Stimulated activated CD4-positive, alpha-beta T cell treated with anti-CD3 and anti-CD28 coated beads, Interleukin-1b, Interleukin-23, amount 100 ng/mL, for 1 hour (primary cell): ENCODE results near the gene RABGAP1L.
"Not testable (repeated sequence)": the region's sequence is repeated elsewhere in the genome, so short reads cannot be mapped to it uniquely, and the experiment has no call there.

Experiments used
- DNase-seq, 2 donors: peaks; one replicate each; pipeline ENCODE4 v3.0.0-alpha.2; 2020; ENCODE audit warnings: low read depth in 2 of 2

Gene RABGAP1L

DNA sequence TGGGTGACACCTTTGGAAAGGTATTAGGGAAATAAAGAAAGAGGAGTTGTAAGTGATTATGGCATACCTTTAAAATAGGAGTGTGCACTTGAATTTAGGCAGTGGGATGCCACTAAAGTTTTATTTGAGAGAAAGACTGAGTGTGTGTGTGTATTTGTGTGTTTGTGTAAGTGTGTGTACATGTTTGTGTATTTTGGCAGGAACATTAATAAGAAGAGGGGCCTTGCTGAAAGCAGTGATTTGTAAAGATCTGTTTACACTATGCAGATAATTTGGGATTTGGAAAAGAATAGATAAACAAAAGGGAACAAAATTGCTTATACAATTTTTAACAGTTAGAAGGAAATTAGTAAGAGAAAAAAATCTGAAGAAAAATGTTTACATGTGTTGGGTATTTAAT, 409.2 kb downstream of the RABGAP1L start:
- DNase-seq: no peak

DNA sequence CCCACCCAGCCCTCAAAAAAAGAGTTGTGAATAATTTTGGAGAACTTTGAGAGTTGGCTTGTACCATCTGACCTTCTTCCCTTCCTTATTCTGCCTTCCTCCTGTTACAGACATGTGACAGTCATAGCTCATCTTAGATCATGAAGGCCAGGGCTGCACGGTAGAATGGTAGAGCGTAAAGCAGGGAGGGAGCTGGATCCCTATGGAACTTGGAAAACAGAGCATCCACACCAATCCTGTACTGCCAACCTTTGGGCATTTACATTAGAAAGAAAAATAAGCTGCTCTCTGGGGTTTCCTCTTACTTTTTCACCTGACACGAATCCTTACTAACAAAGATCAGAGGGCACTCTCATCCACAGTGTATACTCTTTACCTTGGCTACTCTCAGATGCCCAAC, 409.9 kb downstream of the RABGAP1L start:
- DNase-seq: no peak

DNA sequence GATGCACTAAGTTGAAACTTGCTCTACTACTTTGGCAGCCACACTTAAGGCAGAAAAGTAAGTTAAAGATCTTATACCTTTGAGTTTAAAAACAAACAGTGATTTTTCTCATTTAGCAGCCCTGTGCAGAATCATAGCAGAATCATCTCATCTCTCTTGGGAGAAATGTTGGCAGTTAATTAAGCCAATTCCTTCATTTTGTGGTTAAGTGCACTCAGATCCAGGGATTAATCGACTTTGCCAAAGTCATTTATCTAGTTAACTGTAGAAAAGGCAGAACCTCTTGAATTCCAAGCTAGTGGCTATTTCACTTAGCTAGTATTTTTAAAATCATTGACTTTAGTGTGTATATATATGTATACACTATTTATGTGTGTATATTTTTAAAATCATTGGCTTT, 413.5 kb downstream of the RABGAP1L start:
- no peak for DNase-seq

DNA sequence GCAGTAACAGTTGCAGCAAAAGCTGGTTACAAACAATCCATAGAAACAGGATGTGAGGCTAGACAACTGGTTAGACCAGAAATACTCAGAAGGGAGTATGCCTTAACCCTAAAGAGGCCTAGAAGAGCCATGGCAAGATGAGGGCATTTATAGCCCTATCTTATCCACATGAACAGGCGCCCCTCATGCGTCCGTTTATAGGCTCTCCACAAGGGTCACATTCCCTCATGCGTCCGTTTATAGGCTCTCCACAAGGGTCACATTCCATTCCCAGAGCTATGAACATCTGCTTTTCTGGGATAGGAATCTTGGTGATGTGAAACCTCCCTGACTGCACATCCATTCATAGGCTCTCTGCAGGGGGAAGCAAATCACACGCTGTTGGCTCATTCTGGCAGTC, 416.8 kb downstream of the RABGAP1L start:
- not testable (repeated sequence) for DNase-seq

DNA sequence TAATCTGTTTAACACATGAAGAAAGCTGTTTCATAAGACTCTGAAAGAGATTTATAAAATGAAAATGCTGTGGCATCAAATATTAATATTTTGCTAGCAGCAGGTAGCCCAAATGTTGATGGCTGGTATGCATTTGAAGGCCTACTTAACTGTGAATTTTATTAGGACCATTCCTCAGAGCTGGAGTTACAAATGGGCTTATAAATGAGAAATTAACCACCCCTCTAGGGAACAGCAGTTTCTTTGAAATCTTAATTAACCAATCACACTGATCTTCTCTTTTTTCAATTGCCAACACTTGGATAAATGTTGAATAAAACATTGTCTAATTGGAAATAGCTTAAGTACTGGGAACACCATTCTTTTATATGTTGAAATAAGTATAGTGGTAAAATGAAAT, 418.4 kb downstream of the RABGAP1L start:
- DNase-seq: no peak

DNA sequence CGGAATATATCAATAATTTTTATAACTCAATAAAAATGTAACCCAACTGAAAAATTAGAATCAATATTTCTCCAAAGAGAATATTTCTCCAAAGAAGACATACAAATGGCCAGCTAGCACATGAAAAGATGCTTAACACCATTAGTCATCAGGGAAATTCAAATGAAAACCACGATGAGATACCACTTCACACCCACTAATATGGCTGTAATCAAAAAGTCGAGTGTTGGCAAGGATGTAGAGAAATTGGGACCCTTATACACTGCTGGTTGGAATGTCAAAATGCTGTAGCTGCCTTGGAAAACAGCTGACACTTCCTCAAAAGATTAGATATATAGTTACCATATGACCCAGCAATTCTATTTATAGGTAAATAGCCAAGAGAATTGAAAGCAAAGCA, 421.5 kb downstream of the RABGAP1L start:
- no peak for DNase-seq

DNA sequence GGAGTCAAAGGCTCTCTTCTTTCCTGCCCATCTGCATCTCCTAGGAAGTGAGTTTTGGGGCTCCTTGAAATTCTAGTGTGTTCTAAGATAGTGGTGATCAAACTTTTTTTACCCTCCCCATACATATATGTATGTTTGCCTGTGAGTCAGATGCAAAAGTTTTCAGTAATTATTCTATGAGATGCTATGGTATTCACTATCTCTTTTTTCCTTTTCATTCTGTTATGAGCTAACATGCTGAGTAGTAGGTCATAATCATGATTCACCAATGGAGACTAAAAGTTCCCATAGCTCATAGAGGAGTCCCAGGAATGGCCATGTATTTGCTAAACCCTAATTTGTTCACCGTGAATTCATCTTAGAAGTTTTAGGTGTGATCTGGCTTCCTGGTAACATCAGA, 424.0 kb downstream of the RABGAP1L start:
- DNase-seq: no peak

DNA sequence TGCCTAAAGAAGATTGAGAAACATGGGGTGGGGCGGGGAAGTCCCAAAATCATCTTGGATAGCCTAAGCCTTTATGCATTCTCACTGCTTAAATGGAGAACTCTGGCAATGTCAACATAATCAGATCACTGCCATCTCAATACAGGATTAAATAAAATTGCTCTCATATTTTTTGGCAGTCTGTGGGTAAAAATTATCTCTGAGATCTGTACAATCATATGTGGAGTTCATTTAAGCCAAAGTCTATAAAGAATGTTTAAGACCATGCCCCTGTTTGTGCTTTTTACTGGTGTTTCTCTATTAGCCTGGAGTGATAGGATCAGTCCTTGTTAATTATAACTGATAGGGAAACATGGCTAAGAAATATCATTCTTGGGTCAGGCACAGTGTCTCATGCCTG, 424.8 kb downstream of the RABGAP1L start:
- DNase-seq: no peak

DNA sequence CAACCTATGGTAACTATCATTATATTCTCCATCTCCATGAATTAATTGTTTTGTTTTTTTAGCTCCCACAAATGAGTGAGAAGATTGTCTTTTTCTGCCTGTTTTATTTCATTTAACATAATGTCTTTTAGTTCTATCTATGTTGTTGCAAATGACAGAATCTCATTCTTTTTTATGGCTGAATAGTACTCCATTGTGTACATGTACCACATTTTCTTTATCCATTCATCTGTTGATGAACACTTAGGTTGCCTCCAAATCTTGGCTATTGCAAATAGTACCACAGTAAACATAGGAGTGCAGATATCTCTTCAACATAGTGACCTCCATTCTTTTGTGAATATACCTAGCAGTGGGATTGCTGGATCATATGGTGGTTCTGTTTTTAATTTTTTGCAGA, 429.3 kb downstream of the RABGAP1L start:
- DNase-seq: not testable (repeated sequence)

DNA sequence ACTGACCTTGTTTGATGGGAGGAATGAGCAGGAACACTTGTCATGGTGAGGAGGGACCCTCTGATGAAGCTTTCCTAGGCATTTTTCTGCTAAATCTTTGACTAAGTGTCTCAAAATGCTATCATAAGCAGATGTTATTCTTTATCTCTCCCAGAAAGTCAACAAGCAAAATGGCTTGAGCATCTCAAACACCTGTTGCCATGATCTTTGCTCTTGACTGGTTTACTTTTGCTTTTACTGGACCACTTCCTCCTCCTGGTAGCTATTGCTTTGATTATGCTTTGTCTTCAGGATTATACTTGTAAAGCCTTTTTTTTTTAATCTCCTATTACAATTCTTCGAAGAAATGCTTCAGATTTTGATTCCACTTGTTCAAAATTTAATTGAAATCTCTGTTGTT, 445.9 kb downstream of the RABGAP1L start:
- DNase-seq: no peak

DNA sequence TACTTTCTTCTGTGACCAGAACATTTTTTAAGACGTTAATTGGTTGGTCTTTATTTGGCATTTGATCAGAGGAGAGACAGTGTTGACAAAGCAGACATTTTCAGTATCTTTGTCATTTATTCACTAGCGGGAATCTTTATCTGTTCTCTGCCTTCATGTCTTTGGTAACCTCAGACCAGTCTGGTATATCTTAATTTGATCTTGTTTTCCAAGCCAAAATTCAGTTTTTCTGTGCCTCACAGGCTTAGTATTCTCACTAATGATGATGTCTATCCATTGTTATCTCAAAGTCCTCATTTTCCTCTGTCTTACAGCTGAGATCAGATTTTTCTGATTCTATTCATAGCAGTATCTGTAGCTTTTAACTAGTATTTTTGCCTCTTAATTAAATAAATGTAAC, 447.2 kb downstream of the RABGAP1L start:
- no peak for DNase-seq

DNA sequence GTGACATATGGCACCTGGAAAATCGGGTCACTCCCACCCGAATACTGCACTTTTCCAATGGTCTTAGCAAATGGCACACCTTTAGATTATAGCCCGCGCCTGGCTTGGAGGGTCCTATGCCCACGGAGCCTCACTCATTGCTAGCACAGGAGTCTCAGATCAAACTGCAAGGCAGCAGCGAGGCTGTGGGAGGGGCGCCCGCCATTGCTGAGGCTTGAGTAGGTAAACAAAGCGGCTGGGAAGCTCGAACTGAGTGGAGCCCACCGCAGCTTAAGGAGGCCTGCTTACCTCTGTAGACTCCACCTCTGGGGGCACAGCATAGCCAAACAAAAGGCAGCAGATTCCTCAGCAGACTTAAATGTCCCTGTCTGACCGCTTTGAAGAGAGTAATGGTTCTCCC, 458.6 kb downstream of the RABGAP1L start:
- not testable (repeated sequence) for DNase-seq

DNA sequence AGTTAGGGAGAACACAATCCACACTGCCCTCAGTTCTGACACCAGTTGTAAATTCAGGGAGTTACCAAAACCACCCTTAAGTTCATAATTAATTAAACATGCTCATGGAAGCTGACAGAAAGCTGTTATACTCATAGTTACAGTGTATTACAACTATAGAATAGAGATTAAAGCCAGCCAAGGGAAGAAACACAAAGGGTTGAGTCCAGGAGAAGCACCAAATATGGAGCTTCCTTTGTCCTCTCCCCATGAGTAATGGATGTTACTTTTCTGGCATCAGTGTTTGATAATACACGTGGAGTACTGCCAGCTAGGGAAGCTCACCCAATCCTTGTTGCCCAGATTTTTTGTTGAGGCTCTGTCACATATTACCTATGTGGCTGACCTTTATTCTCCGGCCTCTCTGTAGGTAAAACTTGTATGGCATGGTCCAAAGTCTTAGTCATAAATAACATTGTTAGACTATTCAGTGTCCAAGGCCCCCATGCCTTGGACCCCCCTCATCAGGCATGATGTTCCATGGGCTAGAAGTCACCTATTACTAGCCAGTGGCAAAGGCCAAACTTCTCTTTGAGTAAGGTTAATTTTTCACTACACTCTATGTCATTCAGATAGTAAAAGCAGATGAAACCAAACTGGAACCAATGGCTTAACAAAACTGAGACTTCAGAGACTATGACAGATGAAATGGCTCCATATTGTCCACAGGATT, 464.2 kb downstream of the RABGAP1L start:
- DNase-seq: no peak

DNA sequence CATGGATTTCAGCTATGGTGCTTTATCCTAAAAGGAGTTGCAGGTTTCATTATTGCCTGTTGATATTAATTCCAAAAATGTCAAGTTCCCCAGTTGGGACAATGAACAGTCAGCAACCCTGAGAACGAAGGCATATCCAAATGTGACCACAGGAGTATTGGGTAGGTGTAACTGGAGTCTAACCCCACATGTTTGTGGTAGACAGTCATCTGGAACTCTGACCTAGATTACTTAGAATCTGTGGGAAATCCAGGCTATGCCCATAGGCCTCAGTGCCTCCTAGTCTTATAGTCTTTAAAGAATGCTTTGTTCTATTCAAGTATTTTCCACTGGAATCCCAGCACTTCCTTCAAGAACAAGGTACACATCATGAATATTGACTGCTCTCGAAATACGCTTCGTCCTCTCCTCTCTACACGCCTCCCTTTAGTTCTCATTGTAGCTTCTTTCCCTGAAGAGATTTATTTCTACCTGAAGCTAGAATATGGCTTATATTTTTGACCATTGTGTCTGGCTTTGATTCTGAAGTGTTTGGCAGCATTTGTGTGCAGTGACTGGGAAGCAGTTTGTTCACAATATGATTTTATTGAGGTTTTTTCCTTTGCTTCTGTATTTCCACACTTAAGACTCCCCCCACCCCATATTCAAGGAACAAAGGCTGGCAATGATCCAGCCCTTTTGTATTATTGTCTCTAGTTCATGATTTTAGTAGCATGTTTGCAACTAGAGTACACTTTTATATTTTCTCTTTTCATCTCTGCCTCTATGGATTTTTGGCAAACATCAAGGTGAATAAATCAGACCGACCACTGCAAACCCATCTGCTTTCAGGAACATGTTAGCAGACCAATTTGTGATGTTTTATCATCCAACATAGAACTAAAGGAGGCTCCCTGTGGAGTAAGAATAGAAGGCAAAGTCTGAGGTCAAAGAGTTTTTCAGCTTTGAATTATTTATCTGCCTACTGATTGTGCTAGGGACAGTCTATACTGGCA, 467.0 kb downstream of the RABGAP1L start:
- DNase-seq: no peak

DNA sequence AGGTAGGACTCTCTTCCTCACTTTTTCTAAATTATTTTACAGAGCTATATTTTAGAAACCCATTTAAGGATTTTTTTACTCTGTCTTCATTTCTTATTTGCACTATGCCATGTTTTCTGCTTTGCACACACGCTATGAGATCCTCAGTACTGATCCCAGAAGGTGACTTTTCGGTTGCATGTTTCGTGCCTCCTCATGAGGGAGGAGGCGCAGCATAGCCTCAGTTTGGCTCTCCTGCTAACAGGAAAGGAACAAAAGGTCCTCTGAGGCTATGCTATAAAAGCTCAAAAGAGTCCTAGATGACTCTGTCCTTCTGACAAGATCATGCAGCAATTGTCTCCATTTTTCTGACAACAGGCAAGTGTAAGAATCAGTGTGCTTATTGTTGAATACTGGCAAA, 478.2 kb downstream of the RABGAP1L start:
- no peak for DNase-seq

DNA sequence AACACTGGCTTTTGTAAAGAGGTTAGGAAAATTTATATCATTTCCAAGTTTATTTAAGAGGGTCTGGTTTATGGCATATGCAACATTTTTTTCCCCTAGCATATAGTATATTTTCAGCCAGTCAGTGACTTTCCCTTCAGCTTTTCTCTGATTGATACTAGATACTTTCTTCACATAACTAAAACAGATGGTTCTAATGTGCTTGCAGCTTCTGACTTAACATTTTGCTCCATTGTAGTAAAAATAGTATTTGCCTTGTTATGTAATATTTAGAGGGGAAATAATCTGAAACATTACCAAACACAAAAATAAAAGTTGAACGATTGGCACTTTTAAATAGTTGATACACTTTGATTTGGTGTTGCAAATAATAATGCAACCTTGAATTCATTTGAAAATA, 480.1 kb downstream of the RABGAP1L start:
- DNase-seq: no peak

DNA sequence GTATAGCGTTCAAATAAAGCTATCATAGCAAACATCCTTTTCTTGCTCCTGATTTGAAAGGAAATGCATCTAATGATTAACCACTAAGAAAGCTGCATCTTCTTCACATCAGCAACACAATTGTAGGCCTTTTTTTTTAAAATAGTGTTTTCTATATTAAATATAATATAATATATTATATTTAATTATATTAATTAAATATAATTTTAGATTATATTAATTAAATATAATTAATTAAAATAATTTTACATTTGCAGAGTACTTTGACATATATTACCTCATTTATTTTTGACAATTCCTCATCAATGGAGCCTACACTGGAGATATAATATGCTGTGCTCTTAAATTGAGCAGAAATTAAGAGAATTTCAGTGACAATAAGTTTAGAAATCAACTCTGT, 481.5 kb downstream of the RABGAP1L start:
- DNase-seq: no peak

DNA sequence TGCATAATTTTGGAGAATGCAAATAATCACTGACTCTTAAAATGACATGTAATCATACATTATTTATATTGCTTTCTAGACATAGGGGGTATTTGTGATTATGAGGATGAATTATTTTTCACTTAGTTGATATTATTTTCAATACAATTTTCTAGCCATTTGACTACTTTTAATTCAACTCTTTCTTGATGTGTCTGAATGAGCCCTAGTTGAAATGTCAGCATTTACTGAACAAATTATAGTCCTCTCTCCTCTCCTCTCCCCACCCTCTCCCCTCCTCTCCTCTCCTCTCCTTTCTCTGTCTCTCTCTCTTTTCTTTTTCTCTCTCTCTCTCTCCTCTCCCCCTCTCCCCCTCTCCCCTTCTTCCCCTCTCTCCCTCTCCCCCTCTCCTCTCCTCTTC, 483.1 kb downstream of the RABGAP1L start:
- DNase-seq: no peak

DNA sequence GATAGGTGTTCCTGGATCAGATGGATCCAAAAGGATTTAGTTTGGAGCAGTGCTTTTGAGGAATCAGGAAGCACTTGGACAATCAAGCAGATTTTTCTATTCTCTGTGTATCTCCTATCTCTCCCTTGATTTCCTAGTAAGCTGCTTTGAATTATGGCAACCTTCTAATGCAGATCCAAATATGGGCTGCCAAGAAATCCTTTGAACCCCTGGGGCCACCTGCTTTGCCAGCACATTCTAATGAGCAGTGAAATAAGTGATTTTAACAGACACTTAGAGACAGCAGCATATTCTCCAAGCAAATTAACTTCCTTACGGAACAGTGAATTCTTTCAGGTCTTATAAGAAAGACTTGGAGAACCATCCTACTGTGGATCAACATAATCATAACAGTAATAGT, 483.9 kb downstream of the RABGAP1L start:
- no peak for DNase-seq

DNA sequence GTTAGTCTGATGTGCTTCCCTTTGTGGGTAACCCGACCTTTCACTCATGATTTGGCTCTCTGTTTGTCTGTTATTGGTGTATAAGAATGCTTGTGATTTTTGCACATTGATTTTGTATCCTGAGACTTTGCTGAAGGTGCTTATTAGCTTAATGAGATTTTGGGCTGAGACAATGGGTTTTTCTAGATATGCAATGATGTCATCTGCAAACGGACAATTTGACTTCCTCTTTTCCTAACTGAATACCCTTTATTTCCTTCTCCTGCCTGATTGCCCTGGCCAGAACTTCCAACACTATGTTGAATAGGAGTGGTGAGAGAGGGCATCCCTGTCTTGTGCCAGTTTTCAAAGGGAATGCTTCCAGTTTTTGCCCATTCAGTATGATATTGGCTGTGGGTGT, 490.3 kb downstream of the RABGAP1L start:
- DNase-seq: not testable (repeated sequence)

DNA sequence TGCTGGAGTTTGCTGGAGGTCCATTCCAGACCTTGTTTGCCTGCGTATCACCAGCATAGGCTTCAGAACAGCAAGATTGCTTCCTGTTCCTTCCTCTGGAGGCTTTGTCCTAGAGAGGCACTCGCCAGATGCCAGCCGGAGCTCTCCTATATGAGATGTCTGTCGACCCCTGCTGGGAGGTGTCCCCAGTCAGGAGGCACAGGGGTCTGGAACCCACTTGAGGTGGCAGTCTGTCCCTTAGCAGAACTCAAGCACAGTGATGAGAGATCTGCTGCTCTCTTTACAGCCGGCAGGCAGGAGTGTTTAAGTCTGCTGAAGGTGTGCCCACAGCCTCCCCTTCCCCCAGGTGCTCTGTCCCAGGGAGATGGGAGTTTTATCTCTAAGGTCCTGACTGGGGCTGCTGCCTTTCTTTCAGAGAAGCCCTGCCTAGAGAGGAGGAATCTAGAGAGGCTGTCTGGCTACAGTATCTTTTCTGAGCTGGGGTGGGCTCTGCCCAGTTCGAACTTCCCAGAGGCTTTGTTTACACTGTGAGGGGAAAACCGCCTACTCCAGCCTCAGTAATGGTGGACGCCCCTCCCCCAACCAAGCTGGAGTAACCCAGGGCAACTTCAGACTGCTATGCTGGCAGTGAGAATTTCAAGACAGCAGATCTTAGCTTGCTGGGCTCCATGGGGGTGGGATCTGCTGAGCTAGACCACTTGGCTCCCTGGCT, 493.4 kb downstream of the RABGAP1L start:
- DNase-seq: no peak

DNA sequence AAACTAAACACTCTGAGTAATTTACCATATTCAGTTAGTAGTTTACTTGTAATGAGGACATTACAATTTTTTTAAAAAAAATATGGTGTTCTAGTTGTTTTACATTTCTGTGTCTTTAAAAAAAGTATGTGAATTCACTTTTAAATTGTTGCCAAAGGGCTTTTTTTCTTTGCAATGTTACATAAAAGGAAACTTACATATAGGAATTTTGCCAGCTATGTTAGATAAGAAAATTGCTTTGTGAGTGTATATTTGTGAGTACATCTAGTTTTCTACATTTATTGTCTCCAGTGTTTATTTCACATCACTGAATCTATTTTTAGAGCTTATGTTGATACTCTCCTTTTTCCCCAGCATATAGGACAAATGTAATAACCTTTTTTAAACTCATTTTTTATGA, 495.2 kb downstream of the RABGAP1L start:
- DNase-seq: no peak
